ENCODE measurements around the gene ATP10B. TPM values are rescaled to one million over a fixed set of nuclear protein-coding genes. Genes with fewer than 3 reads are reported as not detected.

ATP10B gene
- polyA plus RNA-seq, 3 donors, result 0.18 to 0.50 (median 0.26) TPM

GRCh38 chr5:160565376-160565775 is 286.6 kb downstream of the ATP10B start:
- DNase-seq (ENCODE audit: low read depth in 3 of 3, low spot score in 2 of 3), result no peak

- no peak for DNase-seq (ENCODE audit: low read depth in 3 of 3, low spot score in 2 of 3)
Measured at GRCh38 chr5:160556846-160557245, 295.2 kb downstream of the ATP10B start.

- DNase-seq (ENCODE audit: low read depth in 3 of 3, low spot score in 2 of 3), result no peak
Measured at GRCh38 chr5:160555971-160556631, 295.9 kb downstream of the ATP10B start.

- DNase-seq (ENCODE audit: low read depth in 3 of 3, low spot score in 2 of 3), result no peak
Measured at GRCh38 chr5:160555581-160555970, 296.4 kb downstream of the ATP10B start.

- DNase-seq (ENCODE audit: low read depth in 3 of 3, low spot score in 2 of 3), result no peak
Measured at GRCh38 chr5:160550075-160550474, 301.9 kb downstream of the ATP10B start.

- no peak for DNase-seq (ENCODE audit: low read depth in 3 of 3, low spot score in 2 of 3)
Measured at GRCh38 chr5:160548949-160549645, 302.9 kb downstream of the ATP10B start.

GRCh38 chr5:160547872-160548271 is 304.1 kb downstream of the ATP10B start:
- no peak for DNase-seq (ENCODE audit: low read depth in 3 of 3, low spot score in 2 of 3)

GRCh38 chr5:160547061-160547460 is 304.9 kb downstream of the ATP10B start:
- DNase-seq (ENCODE audit: low read depth in 3 of 3, low spot score in 2 of 3), result no peak

- no peak for DNase-seq (ENCODE audit: low read depth in 3 of 3, low spot score in 2 of 3)
Measured at GRCh38 chr5:160545832-160546231, 306.2 kb downstream of the ATP10B start.

GRCh38 chr5:160543395-160543794 is 308.6 kb downstream of the ATP10B start:
- no peak for DNase-seq (ENCODE audit: low read depth in 3 of 3, low spot score in 2 of 3)

- no peak for DNase-seq (ENCODE audit: low read depth in 3 of 3, low spot score in 2 of 3)
Measured at GRCh38 chr5:160542840-160543239, 309.2 kb downstream of the ATP10B start.

- DNase-seq (ENCODE audit: low read depth in 3 of 3, low spot score in 2 of 3), result no peak
Measured at GRCh38 chr5:160542281-160542680, 309.7 kb downstream of the ATP10B start.

- DNase-seq (ENCODE audit: low read depth in 3 of 3, low spot score in 2 of 3), result no peak
Measured at GRCh38 chr5:160539431-160539830, 312.6 kb downstream of the ATP10B start.

- no peak for DNase-seq (ENCODE audit: low read depth in 3 of 3, low spot score in 2 of 3)
Measured at GRCh38 chr5:160537940-160538339, 314.1 kb downstream of the ATP10B start.

GRCh38 chr5:160537116-160537515 is 314.9 kb downstream of the ATP10B start:
- no peak for DNase-seq (ENCODE audit: low read depth in 3 of 3, low spot score in 2 of 3)

- DNase-seq (ENCODE audit: low read depth in 3 of 3, low spot score in 2 of 3), result no peak
Measured at GRCh38 chr5:160534914-160535313, 317.1 kb downstream of the ATP10B start.

GRCh38 chr5:160534125-160534524 is 317.9 kb downstream of the ATP10B start:
- DNase-seq (ENCODE audit: low read depth in 3 of 3, low spot score in 2 of 3), result no peak

GRCh38 chr5:160525471-160526261 is 326.3 kb downstream of the ATP10B start:
- DNase-seq (ENCODE audit: low read depth in 3 of 3, low spot score in 2 of 3), result no peak

- DNase-seq (ENCODE audit: low read depth in 3 of 3, low spot score in 2 of 3), result no peak
Measured at GRCh38 chr5:160524827-160525226, 327.2 kb downstream of the ATP10B start.

- DNase-seq (ENCODE audit: low read depth in 3 of 3, low spot score in 2 of 3), result no peak
Measured at GRCh38 chr5:160523502-160524163, 328.4 kb downstream of the ATP10B start.

GRCh38 chr5:160521392-160521663 is 330.7 kb downstream of the ATP10B start:
- no peak for DNase-seq (ENCODE audit: low read depth in 3 of 3, low spot score in 2 of 3)

Data from right renal cortex interstitium (tissue), 3 donors.